ENCODE results near the gene TIMM17A. TPM values are rescaled to one million over a fixed set of nuclear protein-coding genes. Genes with fewer than 3 reads are reported as not detected.
A peak's percentile ranks its signal among the peaks of the same experiment; 100 is the strongest.

The TIMM17A gene
- total RNA-seq, 6 experiments from 2014 or later: 26.5 to 44.1 (median 38.1) TPM

DNA sequence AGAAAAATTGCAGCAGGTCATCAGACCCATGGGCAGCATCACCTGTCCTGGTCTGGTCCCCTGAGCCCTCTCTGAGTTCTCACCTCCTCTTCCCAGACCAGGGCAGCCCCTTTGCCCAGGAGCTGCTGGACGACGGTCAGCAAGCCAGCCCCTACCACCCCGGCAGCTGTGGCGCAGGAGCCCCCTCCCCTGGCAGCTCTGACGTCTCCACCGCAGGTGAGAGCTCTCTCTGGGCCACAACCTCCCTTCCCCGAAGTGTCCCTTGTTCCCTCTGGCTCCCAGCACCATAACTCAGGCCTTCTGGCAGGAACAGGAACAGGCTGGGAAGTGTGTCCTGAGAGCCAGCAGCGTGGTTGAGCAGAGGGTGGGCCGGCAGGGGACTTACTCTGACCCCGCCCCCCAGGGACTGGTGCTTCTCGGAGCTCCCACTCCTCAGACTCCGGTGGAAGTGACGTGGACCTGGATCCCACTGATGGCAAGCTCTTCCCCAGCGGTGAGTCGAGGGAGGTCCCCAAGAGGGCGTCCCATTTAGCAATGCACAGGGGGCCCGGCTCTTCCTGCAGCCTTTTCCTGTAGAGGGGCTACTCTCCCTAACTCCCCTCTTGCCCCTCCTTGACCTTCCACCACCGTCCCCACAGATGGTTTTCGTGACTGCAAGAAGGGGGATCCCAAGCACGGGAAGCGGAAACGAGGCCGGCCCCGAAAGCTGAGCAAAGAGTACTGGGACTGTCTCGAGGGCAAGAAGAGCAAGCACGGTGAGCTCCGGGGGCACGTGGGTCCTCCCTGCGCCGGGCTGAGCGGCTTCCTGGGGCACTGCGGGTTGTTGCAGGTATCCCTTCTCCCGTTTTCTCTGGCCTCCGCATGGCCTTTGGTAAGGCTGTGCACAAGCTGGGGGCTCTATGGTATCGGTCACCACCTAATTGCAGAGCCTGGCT is 57.5 kb downstream of the TIMM17A start:
- Histone ChIP-seq H3K4me3 (peak overlapping the region in 2 of 3 donors; percentile 70 to 87), H3K9me3 (no peaks in the 10 kb centered on the region), H3K27ac (peak overlapping the region; percentile 91 to 96 (median 94)), H3K36me3 (peaks cover 0 to 43% (median 15%) of the 10 kb centered on the region in 4 donors), H3K4me1 (peaks cover 0 to 62% (median 10%) of the 10 kb centered on the region in 4 donors), H3K27me3 (no peaks in the 10 kb centered on the region)
- ATAC-seq (no peak), DNase-seq (no peak)
- no peak for TF ChIP-seq POLR2A (IDR thresholded peaks at IDR 0.05)
- TF ChIP-seq, protein P1, sequence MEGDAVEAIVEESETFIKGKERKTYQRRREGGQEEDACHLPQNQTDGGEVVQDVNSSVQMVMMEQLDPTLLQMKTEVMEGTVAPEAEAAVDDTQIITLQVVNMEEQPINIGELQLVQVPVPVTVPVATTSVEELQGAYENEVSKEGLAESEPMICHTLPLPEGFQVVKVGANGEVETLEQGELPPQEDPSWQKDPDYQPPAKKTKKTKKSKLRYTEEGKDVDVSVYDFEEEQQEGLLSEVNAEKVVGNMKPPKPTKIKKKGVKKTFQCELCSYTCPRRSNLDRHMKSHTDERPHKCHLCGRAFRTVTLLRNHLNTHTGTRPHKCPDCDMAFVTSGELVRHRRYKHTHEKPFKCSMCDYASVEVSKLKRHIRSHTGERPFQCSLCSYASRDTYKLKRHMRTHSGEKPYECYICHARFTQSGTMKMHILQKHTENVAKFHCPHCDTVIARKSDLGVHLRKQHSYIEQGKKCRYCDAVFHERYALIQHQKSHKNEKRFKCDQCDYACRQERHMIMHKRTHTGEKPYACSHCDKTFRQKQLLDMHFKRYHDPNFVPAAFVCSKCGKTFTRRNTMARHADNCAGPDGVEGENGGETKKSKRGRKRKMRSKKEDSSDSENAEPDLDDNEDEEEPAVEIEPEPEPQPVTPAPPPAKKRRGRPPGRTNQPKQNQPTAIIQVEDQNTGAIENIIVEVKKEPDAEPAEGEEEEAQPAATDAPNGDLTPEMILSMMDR (IDR thresholded peaks at IDR 0.05): no peak
- intact Hi-C loops (cut with DNase I): no loop called here
- 58% methylated on average over 7 of the region's 35 CpGs for WGBS (ENCODE audit: insufficient coverage, low coverage, low lambda C conversion rate, missing lambda C conversion rate)

DNA sequence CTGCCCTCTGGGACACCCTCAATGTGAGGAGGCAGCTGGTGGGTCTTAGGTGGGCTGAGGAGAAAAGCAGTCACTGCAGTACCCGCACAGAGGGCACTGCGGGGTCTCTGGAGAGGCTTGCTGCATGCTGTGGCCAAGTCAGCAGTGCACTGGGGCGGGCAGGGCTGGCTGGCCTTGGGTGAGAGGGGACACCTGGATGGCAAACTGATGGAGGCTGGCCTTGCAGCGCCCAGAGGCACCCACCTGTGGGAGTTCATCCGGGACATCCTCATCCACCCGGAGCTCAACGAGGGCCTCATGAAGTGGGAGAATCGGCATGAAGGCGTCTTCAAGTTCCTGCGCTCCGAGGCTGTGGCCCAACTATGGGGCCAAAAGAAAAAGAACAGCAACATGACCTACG is 58.3 kb downstream of the TIMM17A start:
- intact Hi-C loops (cut with DNase I): no loop called here
- TF ChIP-seq POLR2A (IDR thresholded peaks at IDR 0.05): no peak
- TF ChIP-seq, protein P1 (IDR thresholded peaks at IDR 0.05): no peak
- Histone ChIP-seq H3K27me3 (no peaks in the 10 kb centered on the region), H3K27ac (no peak overlapping the region), H3K4me1 (peaks cover 0 to 70% (median 10%) of the 10 kb centered on the region in 4 donors), H3K36me3 (peaks cover 0 to 43% (median 15%) of the 10 kb centered on the region in 4 donors), H3K9me3 (no peaks in the 10 kb centered on the region), H3K4me3 (peak overlapping the region in 1 of 3 donors; percentile 70)
- ATAC-seq (no peak), DNase-seq (peak in 1 of 3 donors; percentile 31)
- WGBS (ENCODE audit: insufficient coverage, low coverage, low lambda C conversion rate, missing lambda C conversion rate): 94% methylated on average over 6 of the region's 12 CpGs

DNA sequence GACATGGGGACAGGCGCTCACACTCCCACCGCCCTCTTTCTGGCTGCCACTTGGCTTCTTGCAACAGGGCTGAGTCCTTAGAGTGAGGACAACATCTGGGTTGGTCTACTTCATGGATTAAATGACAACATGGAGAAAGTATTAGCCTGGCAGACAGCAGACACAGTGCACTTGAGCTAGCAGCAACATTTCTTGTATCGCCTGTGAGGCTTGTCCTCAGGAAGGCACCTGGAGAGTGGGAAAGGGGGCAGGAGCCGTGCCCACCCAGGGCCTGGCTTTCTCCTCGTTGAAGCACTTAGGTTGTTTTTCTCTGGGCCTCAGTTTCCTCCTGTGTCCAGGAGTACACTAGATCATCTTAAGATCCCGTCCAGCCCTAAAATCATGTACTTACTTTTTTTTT is 58.8 kb downstream of the TIMM17A start:
- Histone ChIP-seq H3K4me1 (peaks cover 0 to 71% (median 11%) of the 10 kb centered on the region in 4 donors), H3K9me3 (no peaks in the 10 kb centered on the region), H3K4me3 (peak overlapping the region in 1 of 3 donors; percentile 70), H3K27me3 (no peaks in the 10 kb centered on the region), H3K27ac (peak overlapping the region in 1 of 3 donors; percentile 22), H3K36me3 (peaks cover 0 to 43% (median 15%) of the 10 kb centered on the region in 4 donors)
- WGBS (ENCODE audit: insufficient coverage, low coverage, low lambda C conversion rate, missing lambda C conversion rate): 90% methylated on average over 5 of the region's 6 CpGs
- no peak for DNase-seq
- TF ChIP-seq POLR2A (IDR thresholded peaks at IDR 0.05): no peak
- TF ChIP-seq, protein P1 (IDR thresholded peaks at IDR 0.05): no peak
- intact Hi-C loops (cut with DNase I): no loop called here
- no peak for ATAC-seq

DNA sequence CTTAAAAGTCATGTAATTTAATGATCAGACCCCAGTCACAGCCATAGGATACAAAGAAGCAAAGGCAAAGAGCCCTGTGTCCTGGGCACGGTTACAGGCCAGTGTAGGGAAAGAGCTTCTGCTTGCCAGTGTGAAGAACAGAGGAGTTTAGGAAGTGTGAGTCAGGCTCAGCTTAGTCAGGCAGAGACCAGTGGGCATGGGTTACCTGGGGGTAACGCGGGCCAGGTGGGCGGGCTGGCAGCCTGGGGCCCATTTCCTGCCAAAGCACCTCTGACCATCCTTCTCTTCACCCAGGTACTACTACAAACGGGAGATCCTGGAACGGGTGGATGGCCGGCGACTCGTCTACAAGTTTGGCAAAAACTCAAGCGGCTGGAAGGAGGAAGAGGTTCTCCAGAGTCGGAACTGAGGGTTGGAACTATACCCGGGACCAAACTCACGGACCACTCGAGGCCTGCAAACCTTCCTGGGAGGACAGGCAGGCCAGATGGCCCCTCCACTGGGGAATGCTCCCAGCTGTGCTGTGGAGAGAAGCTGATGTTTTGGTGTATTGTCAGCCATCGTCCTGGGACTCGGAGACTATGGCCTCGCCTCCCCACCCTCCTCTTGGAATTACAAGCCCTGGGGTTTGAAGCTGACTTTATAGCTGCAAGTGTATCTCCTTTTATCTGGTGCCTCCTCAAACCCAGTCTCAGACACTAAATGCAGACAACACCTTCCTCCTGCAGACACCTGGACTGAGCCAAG is 59.8 kb downstream of the TIMM17A start:
- TF ChIP-seq, protein P1 (IDR thresholded peaks at IDR 0.05): no peak
- TF ChIP-seq POLR2A (IDR thresholded peaks at IDR 0.05): no peak
- Histone ChIP-seq H3K4me3 (no peak overlapping the region), H3K4me1 (peaks cover 0 to 63% (median 10%) of the 10 kb centered on the region in 4 donors), H3K27ac (peak overlapping the region in 1 of 3 donors; percentile 22), H3K9me3 (no peaks in the 10 kb centered on the region), H3K27me3 (no peaks in the 10 kb centered on the region), H3K36me3 (peaks cover 0 to 43% (median 15%) of the 10 kb centered on the region in 4 donors)
- WGBS (ENCODE audit: insufficient coverage, low coverage, low lambda C conversion rate, missing lambda C conversion rate): 68% methylated on average over 9 of the region's 17 CpGs
- intact Hi-C loops (cut with DNase I): loop anchor here in 1 of 2 donors (5.0 kb wide), 1 partner anchor 92 kb away; no protein-coding TSS in a partner anchor
- ATAC-seq (peak in 1 of 4 donors; percentile 0), DNase-seq (no peak)
